Activated CD4-positive, CD25-positive, alpha-beta regulatory T cell (primary cell): ENCODE data around the gene EEFSEC.

Experiments used
- DNase-seq, 4 experiments: peaks; one replicate each; lab custom pipeline; 2025; lab: John Stamatoyannopoulos, UW

The EEFSEC gene

GRCh38 chr3:128367761-128368160 lies 214.5 kb downstream of the EEFSEC start:
- DNase-seq: no peak

- no peak for DNase-seq
Observed at GRCh38 chr3:128368626-128369025, 215.3 kb downstream of the EEFSEC start.

DNA sequence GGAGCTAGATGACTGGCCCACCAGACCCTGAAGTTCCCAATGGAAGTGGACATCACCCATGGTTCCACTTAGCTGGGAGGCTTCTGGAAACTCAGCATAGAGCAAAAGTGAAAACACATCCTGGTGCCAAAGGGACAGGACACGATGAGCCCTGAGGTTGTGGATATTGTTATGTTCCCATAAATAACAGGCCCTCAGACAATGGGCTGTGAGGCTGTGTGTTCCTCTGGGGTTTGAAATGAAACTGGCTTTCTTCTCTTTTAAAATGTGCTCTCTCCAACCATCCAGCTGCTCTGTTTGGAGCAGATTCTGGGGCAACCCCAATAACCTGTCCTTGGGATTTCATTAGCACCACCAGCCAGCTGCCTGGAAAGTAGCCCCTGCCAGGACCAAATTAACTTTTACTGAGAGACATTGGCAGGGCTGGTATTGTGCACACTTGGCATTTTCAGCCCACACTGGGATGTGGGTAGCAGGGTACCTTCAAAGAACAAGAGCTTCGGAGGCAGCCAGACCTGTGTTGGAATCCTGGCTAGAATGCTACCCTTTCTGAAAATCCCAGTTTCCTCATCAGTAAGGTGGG lies 215.9 kb downstream of the EEFSEC start:
- DNase-seq: no peak

- DNase-seq: no peak
Observed at GRCh38 chr3:128369881-128370642, 216.8 kb downstream of the EEFSEC start.

GRCh38 chr3:128372281-128372680 lies 219.0 kb downstream of the EEFSEC start:
- no peak for DNase-seq

- DNase-seq: no peak
Observed at GRCh38 chr3:128372707-128373533, 219.6 kb downstream of the EEFSEC start.

- no peak for DNase-seq
Observed at GRCh38 chr3:128374746-128375445, 221.6 kb downstream of the EEFSEC start.

- no peak for DNase-seq
Observed at GRCh38 chr3:128376516-128376915, 223.2 kb downstream of the EEFSEC start.

DNA sequence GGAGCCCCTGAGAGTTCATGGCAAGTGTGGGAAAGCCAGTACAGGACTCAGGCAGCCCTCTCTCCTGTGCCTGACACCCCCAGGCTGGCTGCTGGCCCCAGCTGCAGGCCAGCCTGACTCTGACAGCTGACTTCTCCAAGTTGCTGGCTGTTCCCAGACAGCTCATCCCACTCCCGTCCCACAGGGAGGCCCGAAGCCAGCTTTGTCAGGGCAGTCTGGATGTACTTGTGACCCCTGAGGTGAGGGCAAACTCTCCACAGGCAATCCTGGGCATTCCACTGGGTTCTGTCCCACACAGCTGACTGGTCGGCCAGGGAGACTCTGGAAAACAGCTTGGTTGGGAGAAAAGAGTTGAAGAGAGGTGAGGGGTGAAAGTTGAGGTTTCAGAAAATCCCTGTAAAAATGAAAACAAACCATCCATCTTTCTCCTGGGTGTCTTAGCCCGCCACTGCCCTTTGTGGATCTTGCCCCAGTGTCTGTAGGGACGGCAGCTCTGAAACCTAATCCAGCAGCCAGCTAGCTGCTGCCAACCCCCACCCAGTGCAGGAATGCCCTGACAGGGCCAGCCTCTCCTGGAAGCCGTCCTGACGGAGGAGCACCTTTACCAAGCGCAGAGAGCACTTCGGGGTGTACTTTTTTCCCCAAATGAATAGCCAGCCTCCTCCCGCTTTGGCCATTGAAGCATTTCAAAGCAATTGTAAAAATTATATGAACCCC lies 225.5 kb downstream of the EEFSEC start:
- DNase-seq: no peak

DNA sequence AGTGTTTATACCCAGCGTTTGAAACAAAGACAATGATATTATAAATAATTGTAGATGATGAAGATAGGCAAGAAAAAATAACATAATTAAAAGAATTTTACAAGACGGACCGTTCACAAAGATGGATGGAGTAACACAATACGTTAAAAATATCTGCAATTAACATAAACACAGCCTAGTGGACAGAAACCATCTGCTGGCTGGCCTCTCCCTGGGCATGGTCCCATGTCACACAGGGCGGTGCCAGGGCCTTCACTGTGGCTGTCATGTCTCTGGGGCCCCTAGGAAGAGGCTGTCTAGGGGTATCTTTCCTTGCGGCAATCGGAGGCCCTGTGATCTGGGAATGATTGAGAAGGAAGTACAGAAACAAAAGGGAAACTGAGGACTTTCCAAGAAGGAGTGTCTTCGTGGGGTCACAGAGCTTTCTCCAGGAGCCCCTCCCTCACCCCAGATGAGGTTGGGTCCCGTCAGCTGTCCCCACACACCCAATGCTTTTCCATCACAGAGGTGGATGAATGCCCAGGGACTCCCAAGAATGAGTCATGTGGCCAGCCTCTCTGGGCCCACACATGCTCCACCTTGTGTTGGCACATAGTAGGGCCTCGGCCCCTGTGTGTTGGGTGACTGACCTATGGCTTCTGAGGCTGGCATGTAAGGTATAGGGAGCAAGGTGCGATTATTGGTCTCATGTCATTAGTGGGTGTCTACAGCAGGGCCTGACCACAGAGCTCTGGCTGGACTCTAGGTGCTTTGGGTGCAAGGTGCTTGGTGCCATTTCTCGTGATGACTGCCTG lies 226.3 kb downstream of the EEFSEC start:
- DNase-seq: no peak

- DNase-seq: no peak
Observed at GRCh38 chr3:128380295-128380694, 227.0 kb downstream of the EEFSEC start.

DNA sequence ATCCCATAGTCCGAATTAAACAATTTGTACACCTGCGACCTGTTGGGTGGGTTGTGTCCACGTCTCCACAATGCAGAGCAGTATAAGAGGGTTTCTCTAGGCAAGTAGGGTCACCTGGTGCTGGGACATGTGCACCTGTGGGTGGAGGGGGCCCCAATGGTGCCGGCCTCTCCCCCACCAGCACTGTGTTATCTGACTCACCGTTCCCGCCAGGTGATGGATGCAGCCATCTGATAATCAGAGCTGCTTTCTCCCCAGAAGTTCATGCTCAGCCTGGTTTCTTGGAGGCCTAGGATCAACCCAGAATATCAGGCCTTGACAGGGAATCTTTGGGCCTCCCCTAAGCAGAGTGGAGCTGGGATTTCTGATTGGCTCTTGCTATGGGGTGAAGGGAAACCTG lies 227.4 kb downstream of the EEFSEC start:
- no peak for DNase-seq

DNA sequence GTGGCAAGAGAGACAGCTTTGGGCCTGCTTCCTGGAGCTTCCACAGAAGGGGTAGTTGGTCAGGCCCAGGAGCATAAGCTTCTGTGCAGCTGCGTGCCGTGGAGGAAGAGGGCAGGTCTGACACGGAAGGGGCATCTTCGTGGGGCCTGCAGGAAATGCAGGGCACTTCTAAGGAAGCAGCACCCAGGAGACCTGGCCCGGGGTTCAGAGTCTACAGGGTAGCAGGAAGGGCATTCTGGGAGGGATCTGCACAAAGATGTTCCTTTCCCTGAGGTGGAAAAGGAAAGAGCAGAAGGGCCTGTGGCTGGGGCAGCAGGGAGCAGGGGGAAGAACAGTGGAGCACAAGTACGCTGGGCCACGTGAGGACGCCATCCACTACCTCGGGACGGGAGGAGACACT lies 228.3 kb downstream of the EEFSEC start:
- DNase-seq: no peak

DNA sequence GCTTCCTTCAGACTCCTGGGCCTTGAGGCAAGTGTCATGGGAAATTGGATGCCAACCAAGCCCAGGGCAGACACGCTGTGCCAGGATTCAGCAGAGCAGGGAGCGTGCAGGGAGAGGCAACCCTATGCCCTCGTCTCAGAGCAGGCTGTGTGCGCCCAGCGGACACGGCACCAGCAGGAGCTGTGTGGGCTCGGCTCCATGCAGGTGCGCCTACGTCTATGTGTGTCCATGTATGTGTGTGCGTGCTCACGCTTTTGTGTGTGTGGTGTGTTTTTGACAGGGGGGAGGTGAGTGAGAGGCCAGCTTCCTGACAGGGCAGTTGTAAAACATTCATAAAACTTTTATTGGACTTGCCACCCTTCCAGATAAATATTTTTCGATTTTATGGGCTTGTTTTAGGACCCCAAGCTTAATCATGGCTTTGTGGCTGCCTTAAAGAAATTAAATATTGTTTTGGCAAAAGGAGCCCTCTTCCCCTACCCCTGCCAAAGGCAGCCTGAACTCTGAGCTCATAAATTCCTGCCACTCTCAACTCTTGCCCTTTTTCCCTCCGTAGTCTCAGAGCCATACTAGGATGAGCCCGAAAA lies 229.0 kb downstream of the EEFSEC start:
- DNase-seq: no peak

GRCh38 chr3:128383316-128384235 lies 230.3 kb downstream of the EEFSEC start:
- DNase-seq: peak in 1 of 4 experiments; percentile 7

- DNase-seq: no peak
Observed at GRCh38 chr3:128385080-128385832, 232.0 kb downstream of the EEFSEC start.

DNA sequence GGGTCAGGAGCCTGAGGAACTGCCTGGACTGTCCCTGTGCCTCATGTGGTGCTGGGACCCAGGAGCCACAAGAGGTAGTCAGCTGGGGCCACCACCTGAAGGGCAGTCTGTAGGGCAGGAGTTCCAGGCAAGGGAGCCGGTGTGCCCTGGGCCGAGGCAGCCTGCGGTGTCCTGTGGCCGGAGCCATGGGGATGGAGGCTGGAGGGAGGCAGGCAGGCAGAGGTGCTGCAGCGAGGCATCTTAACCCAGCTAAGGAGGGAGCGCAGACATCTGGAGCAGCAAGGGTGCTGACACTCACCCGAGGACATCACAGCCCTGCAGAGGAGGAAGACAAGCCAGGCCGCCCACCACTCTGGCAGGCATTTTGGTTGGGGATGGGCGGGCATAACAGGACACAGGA lies 235.7 kb downstream of the EEFSEC start:
- no peak for DNase-seq

DNA sequence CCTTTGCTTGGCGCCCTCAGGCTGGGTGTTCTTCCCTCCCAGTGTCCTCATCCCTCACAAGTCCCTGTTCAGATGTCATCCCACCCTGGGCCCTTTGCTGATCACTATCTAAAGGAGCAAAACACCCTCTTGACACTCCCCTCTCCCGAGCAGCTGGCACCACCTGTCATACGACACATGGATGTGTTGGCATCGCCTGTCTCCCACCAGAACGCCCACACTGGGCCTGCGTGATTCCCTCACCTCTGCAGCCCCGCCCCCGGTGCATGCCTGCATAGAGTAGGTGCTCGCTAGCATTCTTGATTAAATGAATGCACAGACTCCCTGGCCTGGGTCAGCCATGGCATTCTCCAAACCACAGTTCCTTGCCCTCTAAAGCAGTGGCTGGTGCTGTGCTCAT lies 237.6 kb downstream of the EEFSEC start:
- no peak for DNase-seq

DNA sequence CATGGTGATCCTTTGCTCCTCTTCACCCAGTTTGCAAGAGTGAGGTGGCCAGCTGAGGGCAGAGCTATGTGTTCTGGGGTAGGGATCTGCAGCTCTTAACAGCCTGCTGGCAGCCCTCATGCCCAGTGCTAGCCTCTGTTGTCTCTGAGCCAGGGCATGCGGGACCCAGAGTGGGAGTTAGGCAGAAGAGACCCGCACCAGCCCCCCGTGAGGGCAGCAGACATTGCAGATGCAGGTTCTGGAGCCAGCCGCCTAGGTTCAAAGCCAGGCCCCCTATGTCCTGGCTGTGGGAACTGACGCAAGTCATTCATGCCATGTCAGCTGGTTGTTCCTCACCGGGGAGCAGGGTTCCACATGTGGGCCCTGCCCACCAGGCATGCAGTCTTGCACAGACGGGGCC lies 238.7 kb downstream of the EEFSEC start:
- no peak for DNase-seq
